Endothelial cell (in vitro differentiated cells): ENCODE results near the gene CLMP. TPM values are rescaled to one million over a fixed set of nuclear protein-coding genes. Genes with fewer than 3 reads are reported as not detected.

Experiments
- DNase-seq: peaks from one replicate; pipeline ENCODE4 v3.0.0; 2021; ENCODE audit warnings: low spot score
- H3K27ac Mint-ChIP-seq: one replicate; pipeline ENCODE4 v1.8.0; 2021; ENCODE audit warnings: mixed read lengths, inconsistent platforms; ENCODE audit not compliant: unreplicated experiment
- H3K27me3 Mint-ChIP-seq: one replicate; pipeline ENCODE4 v1.8.0; 2021; ENCODE audit warnings: mild to moderate bottlenecking, moderate library complexity, mixed read lengths, inconsistent platforms; ENCODE audit not compliant: unreplicated experiment
- H3K36me3 Mint-ChIP-seq: one replicate; pipeline ENCODE4 v1.8.0; 2021; ENCODE audit warnings: mild to moderate bottlenecking, low read depth, mixed read lengths, inconsistent platforms; ENCODE audit not compliant: unreplicated experiment
- H3K4me1 Mint-ChIP-seq: one replicate; pipeline ENCODE4 v1.8.0; 2021; ENCODE audit warnings: mild to moderate bottlenecking, mixed read lengths, inconsistent platforms; ENCODE audit not compliant: unreplicated experiment
- H3K4me3 Mint-ChIP-seq: one replicate; pipeline ENCODE4 v1.8.0; 2021; ENCODE audit warnings: mild to moderate bottlenecking, mixed read lengths, inconsistent platforms; ENCODE audit not compliant: unreplicated experiment
- H3K9me3 Mint-ChIP-seq: one replicate; pipeline ENCODE4 v1.8.0; 2021; ENCODE audit warnings: mixed read lengths, inconsistent platforms; ENCODE audit not compliant: unreplicated experiment
- long read RNA-seq: library from polyadenylated mRNA; unstranded; transcript quantifications from one replicate; pipeline ENCODE4 v2.0.0, GENCODE V29; 2020; ENCODE audit not compliant: unreplicated experiment
- total RNA-seq: library from RNA; stranded (reverse); fragmentation: NEBNext Ultra II Directional; extraction: Animal tissue kit (Norgen Biotek cat#: 25700); gene quantifications from one replicate; pipeline ENCODE4 v1.2.1, GENCODE V29; 2021; ENCODE audit not compliant: unreplicated experiment
- TF ChIP-seq, protein P1 (sequence below): fragments of 200-600 bp; sonication (generic); IDR thresholded peaks from one replicate; pipeline ENCODE4 v1.5.0; 2021; ENCODE audit warnings: antibody characterized with exemption; ENCODE audit not compliant: unreplicated experiment

The CLMP gene, protein sequence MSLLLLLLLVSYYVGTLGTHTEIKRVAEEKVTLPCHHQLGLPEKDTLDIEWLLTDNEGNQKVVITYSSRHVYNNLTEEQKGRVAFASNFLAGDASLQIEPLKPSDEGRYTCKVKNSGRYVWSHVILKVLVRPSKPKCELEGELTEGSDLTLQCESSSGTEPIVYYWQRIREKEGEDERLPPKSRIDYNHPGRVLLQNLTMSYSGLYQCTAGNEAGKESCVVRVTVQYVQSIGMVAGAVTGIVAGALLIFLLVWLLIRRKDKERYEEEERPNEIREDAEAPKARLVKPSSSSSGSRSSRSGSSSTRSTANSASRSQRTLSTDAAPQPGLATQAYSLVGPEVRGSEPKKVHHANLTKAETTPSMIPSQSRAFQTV
- 5.5 TPM for total RNA-seq
- long read RNA-seq, full-length matches to known transcripts = 1 of 1 reads
- long read RNA-seq, partial matches to known transcripts = 0 of 1 reads
- long read RNA-seq, other reads (novel, unspliced or antisense) = 0 of 1 reads

DNA sequence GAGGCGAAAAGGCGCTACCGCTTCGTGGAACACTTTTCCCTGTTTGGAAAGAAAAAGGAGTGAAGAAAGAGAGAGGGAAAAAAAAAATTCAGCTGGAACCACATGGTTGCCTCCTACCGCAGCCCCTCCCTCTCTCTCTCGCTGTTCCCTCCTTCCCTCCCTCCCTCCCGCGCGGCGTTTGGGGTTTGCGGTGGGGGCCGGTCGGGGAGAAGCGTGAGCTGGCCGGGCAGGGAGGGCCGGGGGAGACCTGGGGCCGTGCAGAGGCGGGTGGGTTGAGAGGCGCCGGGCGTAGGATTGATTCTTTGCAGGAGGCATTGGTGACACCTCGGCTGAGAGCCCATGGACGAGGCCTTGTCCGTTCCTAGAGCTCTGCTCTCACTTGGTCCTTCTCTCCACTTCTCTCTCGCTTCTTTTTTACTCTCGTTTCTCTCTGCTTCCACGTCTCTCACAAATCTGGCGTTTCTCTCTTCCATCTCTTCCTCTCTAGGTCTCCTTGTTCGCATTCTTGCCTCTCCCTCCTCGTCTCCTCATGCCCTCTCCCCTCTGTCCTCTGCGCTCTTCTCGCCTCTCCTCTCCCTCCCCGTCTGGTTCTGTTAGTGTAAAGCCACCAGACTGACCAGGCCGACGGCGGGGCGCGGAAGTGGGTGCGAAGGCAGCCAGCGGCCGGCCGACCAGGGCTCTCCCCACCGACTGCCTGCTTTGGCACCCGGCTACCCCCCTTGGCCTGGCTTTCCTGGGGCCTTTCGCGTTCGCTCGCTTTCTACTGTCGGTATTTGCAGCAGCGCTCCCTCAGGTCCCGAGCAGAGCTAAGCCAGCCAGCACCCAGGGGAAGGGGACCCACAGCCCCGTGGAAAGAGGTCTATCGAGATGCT, at the start of gene CLMP:
Gene CLMP (minus strand): TSS at position 61 of the 872 bp plus-strand sequence. CDS start 308 bp downstream, outside the sequence.
- peak; percentile 28 for DNase-seq
- Mint-ChIP-seq H3K36me3 (peaks cover 4% of the 10 kb centered on the region), H3K9me3 (no peaks in the 10 kb centered on the region), H3K4me3 (peak within 1 kb of the TSS; percentile 84), H3K27me3 (peaks cover 10% of the 10 kb centered on the region), H3K4me1 (peaks cover 13% of the 10 kb centered on the region), H3K27ac (peak within 1 kb of the TSS; percentile 9)
- TF ChIP-seq, protein P1, sequence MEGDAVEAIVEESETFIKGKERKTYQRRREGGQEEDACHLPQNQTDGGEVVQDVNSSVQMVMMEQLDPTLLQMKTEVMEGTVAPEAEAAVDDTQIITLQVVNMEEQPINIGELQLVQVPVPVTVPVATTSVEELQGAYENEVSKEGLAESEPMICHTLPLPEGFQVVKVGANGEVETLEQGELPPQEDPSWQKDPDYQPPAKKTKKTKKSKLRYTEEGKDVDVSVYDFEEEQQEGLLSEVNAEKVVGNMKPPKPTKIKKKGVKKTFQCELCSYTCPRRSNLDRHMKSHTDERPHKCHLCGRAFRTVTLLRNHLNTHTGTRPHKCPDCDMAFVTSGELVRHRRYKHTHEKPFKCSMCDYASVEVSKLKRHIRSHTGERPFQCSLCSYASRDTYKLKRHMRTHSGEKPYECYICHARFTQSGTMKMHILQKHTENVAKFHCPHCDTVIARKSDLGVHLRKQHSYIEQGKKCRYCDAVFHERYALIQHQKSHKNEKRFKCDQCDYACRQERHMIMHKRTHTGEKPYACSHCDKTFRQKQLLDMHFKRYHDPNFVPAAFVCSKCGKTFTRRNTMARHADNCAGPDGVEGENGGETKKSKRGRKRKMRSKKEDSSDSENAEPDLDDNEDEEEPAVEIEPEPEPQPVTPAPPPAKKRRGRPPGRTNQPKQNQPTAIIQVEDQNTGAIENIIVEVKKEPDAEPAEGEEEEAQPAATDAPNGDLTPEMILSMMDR = no peak

- Mint-ChIP-seq H3K4me1 (peaks cover 16% of the 10 kb centered on the region), H3K27ac (no peak overlapping the region), H3K4me3 (no peak overlapping the region), H3K36me3 (no peaks in the 10 kb centered on the region), H3K9me3 (no peaks in the 10 kb centered on the region), H3K27me3 (no peaks in the 10 kb centered on the region)
- DNase-seq = no peak
- TF ChIP-seq, protein P1 = no peak
Observed at GRCh38 chr11:123241874-123242543, 47.0 kb upstream of the CLMP start.

DNA sequence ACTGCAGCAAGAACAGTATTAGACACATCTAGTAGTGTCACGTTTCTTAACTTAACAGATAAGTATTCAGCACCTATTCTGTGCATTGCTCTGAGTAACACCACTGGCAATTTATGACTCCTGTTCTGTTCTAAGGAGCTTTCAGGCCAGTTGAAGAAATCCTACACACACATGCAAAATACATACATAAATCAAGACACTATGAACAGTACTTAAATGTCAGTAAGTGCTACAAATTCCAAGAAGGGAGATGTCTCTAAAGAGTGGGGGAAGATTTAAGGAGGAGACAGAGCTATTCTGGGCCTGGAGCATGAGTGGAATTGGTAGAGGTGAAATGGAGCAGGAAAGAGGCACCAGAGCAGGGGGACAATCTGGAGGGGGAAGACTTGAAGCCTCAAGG, 46.2 kb upstream of the CLMP start:
- no peaks in the 10 kb centered on the region for H3K9me3 Mint-ChIP-seq
- TF ChIP-seq, protein P1 = no peak
- H3K4me3 Mint-ChIP-seq = no peak overlapping the region
- DNase-seq = no peak
- no peak overlapping the region for H3K27ac Mint-ChIP-seq
- H3K27me3 Mint-ChIP-seq = no peaks in the 10 kb centered on the region
- H3K36me3 Mint-ChIP-seq = no peaks in the 10 kb centered on the region
- H3K4me1 Mint-ChIP-seq = peaks cover 15% of the 10 kb centered on the region

DNA sequence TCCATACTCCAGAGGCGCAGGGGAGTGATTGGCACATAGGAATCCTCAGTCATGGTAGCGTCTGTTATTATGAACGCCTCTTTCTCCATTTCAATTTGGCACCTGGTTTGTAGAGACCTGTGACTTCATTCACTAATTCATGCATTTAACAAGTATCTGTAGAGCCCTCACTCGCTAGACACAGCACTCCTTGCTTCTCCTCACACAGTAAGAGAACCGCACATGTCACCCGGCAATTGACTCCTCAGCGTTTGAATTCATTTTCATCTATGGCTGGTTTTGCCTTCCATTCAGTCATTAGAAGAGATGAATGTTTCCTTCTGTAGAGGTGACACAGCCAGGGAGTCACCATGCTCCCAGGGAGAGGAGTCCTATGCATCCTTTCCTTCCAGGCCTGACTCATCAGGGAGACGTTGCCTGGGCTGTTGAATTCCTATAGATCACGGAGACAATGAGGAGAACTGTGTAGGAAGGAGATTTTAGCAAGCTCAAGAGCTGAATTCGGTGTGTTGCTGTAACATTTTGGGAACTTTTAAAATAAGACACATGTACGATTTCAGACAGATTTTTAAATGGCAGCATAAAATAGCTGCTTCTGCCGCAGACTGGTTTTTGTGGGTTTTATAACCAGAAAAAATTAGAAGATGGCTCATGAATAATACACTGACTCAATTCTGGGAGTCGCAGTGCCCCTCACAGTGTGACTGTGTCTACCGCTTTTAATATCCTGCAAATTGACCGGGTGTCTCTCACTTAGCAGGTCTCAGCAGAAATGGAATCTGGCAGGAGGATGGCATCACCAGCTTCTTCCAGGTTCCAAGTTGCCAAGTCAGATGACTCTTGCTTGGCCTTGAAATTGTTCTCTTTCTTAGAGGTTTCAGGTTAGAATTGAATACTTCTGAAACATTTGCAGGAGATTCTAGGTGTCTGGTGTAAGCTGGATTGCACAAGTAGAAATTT, 44.4 kb upstream of the CLMP start:
- Mint-ChIP-seq H3K4me1 (peaks cover 15% of the 10 kb centered on the region), H3K27ac (no peak overlapping the region), H3K27me3 (no peaks in the 10 kb centered on the region), H3K4me3 (no peak overlapping the region), H3K36me3 (no peaks in the 10 kb centered on the region), H3K9me3 (no peaks in the 10 kb centered on the region)
- DNase-seq = no peak
- TF ChIP-seq, protein P1 = no peak
